Caco-2 (cell line): ENCODE measurements around the gene ADGRB2. TPM values are rescaled to one million over a fixed set of nuclear protein-coding genes. Genes with fewer than 3 reads are reported as not detected.

Experiments
- BruUV-seq: library from RNA; stranded (reverse); fragments of 400-500 nt; replicated peaks from 2 replicates; lab custom pipeline; 2021; lab: Mats Ljungman, UMichigan
- CTCF ChIA-PET: fragments of 300-600 bp; sonication (Branson Sonifier 250); formaldehyde crosslinking; loops from one replicate; lab custom pipeline; 2022; ENCODE audit warnings: antibody characterized with exemption; lab: Charles Lee
- POLR2A ChIA-PET: fragments of 300-600 bp; sonication (Branson Sonifier 250); formaldehyde crosslinking; loops from one replicate; lab custom pipeline; 2022; ENCODE audit warnings: antibody characterized with exemption; lab: Charles Lee
- DNase-seq, 2 experiments: peaks; one replicate each; pipeline versions ENCODE4 v3.0.0 to v3.0.0-alpha.2; 2020 to 2022
- H3K27me3 ChIP-seq: replicated peaks from 2 replicates; pipeline ENCODE4 v1.6.0; 2011; ENCODE audit warnings: low read length; ENCODE audit not compliant: control insufficient read depth, insufficient read depth
- H3K36me3 ChIP-seq: 2 replicates; pipeline ENCODE4 v1.5.1; 2011; ENCODE audit warnings: low read length; ENCODE audit not compliant: control insufficient read depth, insufficient read depth
- H3K4me1 ChIP-seq: fragments of 250-450 bp; sonication (Bioruptor Pico); 2 replicates; pipeline ENCODE4 v1.5.1; 2020; ENCODE audit warnings: mild to moderate bottlenecking
- H3K4me3 ChIP-seq: 2 replicates; pipeline ENCODE4 v1.5.1; 2011; ENCODE audit warnings: low read depth, mild to moderate bottlenecking, control low read depth, low read length
- H3K9me3 ChIP-seq: fragments of 250-450 bp; sonication (Bioruptor Pico); 2 replicates; pipeline ENCODE4 v1.5.1; 2020; ENCODE audit warnings: mild to moderate bottlenecking, moderate library complexity
- H3K27ac Mint-ChIP-seq: one replicate; pipeline ENCODE4 v1.8.0; 2022; ENCODE audit warnings: mixed read lengths; ENCODE audit not compliant: unreplicated experiment
- H3K27me3 Mint-ChIP-seq: one replicate; pipeline ENCODE4 v1.8.0; 2022; ENCODE audit warnings: mixed read lengths; ENCODE audit not compliant: insufficient read depth, unreplicated experiment
- H3K36me3 Mint-ChIP-seq: one replicate; pipeline ENCODE4 v1.8.0; 2022; ENCODE audit warnings: mild to moderate bottlenecking, mixed read lengths; ENCODE audit not compliant: insufficient read depth, unreplicated experiment
- H3K4me1 Mint-ChIP-seq: one replicate; pipeline ENCODE4 v1.8.0; 2022; ENCODE audit warnings: low read depth, mixed read lengths; ENCODE audit not compliant: unreplicated experiment
- H3K4me3 Mint-ChIP-seq: one replicate; pipeline ENCODE4 v1.8.0; 2022; ENCODE audit warnings: mild to moderate bottlenecking, moderate library complexity, mixed read lengths; ENCODE audit not compliant: unreplicated experiment
- H3K9me3 Mint-ChIP-seq: one replicate; pipeline ENCODE4 v1.8.0; 2022; ENCODE audit warnings: mixed read lengths; ENCODE audit not compliant: unreplicated experiment
- CTCF ChIP-seq, 2 experiments: fragments of 200-600 bp in 1 of 2; IDR thresholded peaks; 1 replicate in 1 of 2; 2 replicates in 1 of 2; pipeline versions ENCODE4 v1.5.1 to v1.8.0; 2011 to 2022; ENCODE audit warnings: antibody characterized with exemption in 1 of 2, control low read depth in 1 of 2, inconsistent platforms in 1 of 2, low read depth in 1 of 2, low read length in 1 of 2, mild to moderate bottlenecking in 1 of 2, moderate library complexity in 1 of 2; ENCODE audit not compliant: insufficient read depth in 1 of 2, severe bottlenecking in 1 of 2, unreplicated experiment in 1 of 2
- intact Hi-C: fragments of 100-400 bp; cut with micrococcal nuclease; formaldehyde crosslinking; loops from one replicate; pipeline ENCODE4 v1.10.0; 2022; ENCODE audit not compliant: unreplicated experiment
- total RNA-seq: library from RNA; stranded (reverse); gene quantifications from 2 replicates; pipeline ENCODE4 v1.2.3, GENCODE V29; 2022

Gene ADGRB2
- total RNA-seq, 1 experiment from 2014 or later: 2.2 TPM

GRCh38 chr1:31745096-31745945 lies 18.8 kb downstream of the ADGRB2 start:
- Mint-ChIP-seq H3K27me3 (no peaks in the 10 kb centered on the region), H3K4me3 (no peak overlapping the region), H3K4me1 (peaks cover 14% of the 10 kb centered on the region), H3K9me3 (no peaks in the 10 kb centered on the region), H3K27ac (no peak overlapping the region), H3K36me3 (no peaks in the 10 kb centered on the region)
- Histone ChIP-seq H3K9me3 (no peaks in the 10 kb centered on the region), H3K4me1 (peaks cover 5% of the 10 kb centered on the region), H3K27me3 (no peaks in the 10 kb centered on the region), H3K4me3 (no peak overlapping the region), H3K36me3 (no peaks in the 10 kb centered on the region)
- ChIA-PET POLR2A (no interaction called here), CTCF (interaction anchor here (0.6 to 1.6 kb wide), 13 partner anchors 10 to 258 kb away, joined by 3 to 16 read pairs (median 5); no protein-coding TSS in a partner anchor)
- DNase-seq: peak; percentile 52 to 60
- intact Hi-C loops: loop anchor here (2.0 kb wide), 1 partner anchor 81 kb away; no protein-coding TSS in a partner anchor
- no TSS peak for BruUV-seq
- peak; percentile 40 to 45 for TF ChIP-seq CTCF (IDR thresholded peaks at IDR 0.05; ENCODE audit: insufficient read depth in 1 of 2, low read depth in 1 of 2, low read length in 1 of 2, severe bottlenecking in 1 of 2, unreplicated experiment in 1 of 2)

- Mint-ChIP-seq H3K4me3 (no peak overlapping the region), H3K9me3 (no peaks in the 10 kb centered on the region), H3K4me1 (peaks cover 14% of the 10 kb centered on the region), H3K27me3 (no peaks in the 10 kb centered on the region), H3K27ac (no peak overlapping the region), H3K36me3 (no peaks in the 10 kb centered on the region)
- intact Hi-C loops: loop anchor here (2.0 kb wide), 1 partner anchor 80 kb away; no protein-coding TSS in a partner anchor
- no peak for TF ChIP-seq CTCF (IDR thresholded peaks at IDR 0.05; ENCODE audit: insufficient read depth in 1 of 2, low read depth in 1 of 2, low read length in 1 of 2, severe bottlenecking in 1 of 2, unreplicated experiment in 1 of 2)
- no TSS peak for BruUV-seq
- Histone ChIP-seq H3K36me3 (no peaks in the 10 kb centered on the region), H3K4me1 (peaks cover 5% of the 10 kb centered on the region), H3K9me3 (no peaks in the 10 kb centered on the region), H3K4me3 (no peak overlapping the region), H3K27me3 (no peaks in the 10 kb centered on the region)
- CTCF ChIA-PET: interaction anchor here (1.2 kb wide), 1 partner anchor 16 kb away, joined by 3 read pairs; no protein-coding TSS in a partner anchor
- POLR2A ChIA-PET: no interaction called here
- no peak for DNase-seq
These were observed 19.8 kb downstream of the ADGRB2 start for GRCh38 chr1:31744165-31744888.

- Mint-ChIP-seq H3K4me1 (peaks cover 14% of the 10 kb centered on the region), H3K9me3 (no peaks in the 10 kb centered on the region), H3K36me3 (no peaks in the 10 kb centered on the region), H3K4me3 (no peak overlapping the region), H3K27me3 (no peaks in the 10 kb centered on the region), H3K27ac (no peak overlapping the region)
- no peaks in the 10 kb centered on the region for H3K27me3 ChIP-seq
- intact Hi-C loops: no loop called here
- ChIA-PET POLR2A (no interaction called here), CTCF (no interaction called here)
- H3K4me3 ChIP-seq: no peak overlapping the region
- no TSS peak for BruUV-seq
- DNase-seq: no peak
- H3K4me1 ChIP-seq: no peaks in the 10 kb centered on the region; the same call in 1 of the 2 replicates
- no peak for TF ChIP-seq CTCF (IDR thresholded peaks at IDR 0.05; ENCODE audit: insufficient read depth in 1 of 2, low read depth in 1 of 2, low read length in 1 of 2, severe bottlenecking in 1 of 2, unreplicated experiment in 1 of 2)
- no peaks in the 10 kb centered on the region for H3K36me3 ChIP-seq
- no peaks in the 10 kb centered on the region for H3K9me3 ChIP-seq
These were observed 21.5 kb downstream of the ADGRB2 start for GRCh38 chr1:31742462-31743212.
